Fibroblast of peridontal ligament (primary cell): ENCODE results near the gene SCYL1.

Experiments used
- DNase-seq: peaks from one replicate; pipeline ENCODE4 v3.0.0-alpha.2; 2010; ENCODE audit errors: extremely low read depth

The SCYL1 gene

DNA sequence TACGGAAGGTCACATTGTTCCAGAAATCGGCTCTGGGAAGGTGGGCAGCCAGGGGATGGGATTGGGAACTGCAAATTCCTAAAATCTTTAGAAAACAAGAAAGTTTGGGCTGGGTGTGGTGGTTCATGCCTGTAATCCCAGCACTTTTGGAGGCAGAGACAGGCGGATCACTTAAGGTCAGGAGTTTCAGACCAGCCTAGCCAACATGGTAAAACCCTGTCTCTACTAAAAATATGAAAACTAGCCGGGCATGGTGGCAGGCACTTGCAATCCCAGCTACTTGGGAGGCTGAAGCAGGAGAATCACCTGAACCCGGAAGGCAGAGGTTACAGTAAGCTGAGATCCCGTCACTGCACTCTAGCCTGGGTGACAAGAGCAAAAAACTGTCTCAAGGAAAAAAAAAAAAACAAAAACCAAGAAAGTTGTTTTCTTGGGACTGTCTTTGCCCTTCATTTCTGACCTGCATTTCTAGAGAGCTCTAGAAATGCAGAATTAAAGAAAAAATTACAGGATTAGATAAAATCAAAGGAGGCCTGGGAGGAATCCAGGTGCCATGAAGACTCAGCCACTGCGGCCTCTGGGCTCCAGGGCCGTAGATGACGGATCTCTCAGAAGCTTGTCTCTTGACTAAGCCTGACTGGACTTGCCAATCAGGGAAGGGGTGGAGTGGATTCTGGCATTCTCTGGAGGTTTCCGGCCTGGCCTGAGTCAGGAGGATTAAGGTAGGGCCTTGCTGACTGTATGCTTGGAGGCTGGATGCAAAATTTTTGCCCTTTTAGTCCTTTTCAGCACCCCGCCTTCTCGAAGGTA lies 31.3 kb upstream of the SCYL1 start:
- DNase-seq = peak; percentile 96

- DNase-seq = peak; percentile 68
These were observed 28.4 kb upstream of the SCYL1 start for GRCh38 chr11:65496304-65497140.

- peak; percentile 97 for DNase-seq
These were observed 27.5 kb upstream of the SCYL1 start for GRCh38 chr11:65497141-65498041.

GRCh38 chr11:65498042-65498726 lies 26.7 kb upstream of the SCYL1 start:
- peak; percentile 76 for DNase-seq

GRCh38 chr11:65498727-65498976 lies 26.2 kb upstream of the SCYL1 start:
- no peak for DNase-seq

- peak; percentile 98 for DNase-seq
These were observed 25.7 kb upstream of the SCYL1 start, which contains the start of gene MALAT1 for GRCh38 chr11:65498977-65499712. MALAT1 (plus strand) TSS chr11:65499045.

DNA sequence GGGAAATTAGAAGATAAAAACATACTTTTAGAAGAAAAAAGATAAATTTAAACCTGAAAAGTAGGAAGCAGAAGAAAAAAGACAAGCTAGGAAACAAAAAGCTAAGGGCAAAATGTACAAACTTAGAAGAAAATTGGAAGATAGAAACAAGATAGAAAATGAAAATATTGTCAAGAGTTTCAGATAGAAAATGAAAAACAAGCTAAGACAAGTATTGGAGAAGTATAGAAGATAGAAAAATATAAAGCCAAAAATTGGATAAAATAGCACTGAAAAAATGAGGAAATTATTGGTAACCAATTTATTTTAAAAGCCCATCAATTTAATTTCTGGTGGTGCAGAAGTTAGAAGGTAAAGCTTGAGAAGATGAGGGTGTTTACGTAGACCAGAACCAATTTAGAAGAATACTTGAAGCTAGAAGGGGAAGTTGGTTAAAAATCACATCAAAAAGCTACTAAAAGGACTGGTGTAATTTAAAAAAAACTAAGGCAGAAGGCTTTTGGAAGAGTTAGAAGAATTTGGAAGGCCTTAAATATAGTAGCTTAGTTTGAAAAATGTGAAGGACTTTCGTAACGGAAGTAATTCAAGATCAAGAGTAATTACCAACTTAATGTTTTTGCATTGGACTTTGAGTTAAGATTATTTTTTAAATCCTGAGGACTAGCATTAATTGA lies 25.0 kb upstream of the SCYL1 start:
- no peak for DNase-seq

DNA sequence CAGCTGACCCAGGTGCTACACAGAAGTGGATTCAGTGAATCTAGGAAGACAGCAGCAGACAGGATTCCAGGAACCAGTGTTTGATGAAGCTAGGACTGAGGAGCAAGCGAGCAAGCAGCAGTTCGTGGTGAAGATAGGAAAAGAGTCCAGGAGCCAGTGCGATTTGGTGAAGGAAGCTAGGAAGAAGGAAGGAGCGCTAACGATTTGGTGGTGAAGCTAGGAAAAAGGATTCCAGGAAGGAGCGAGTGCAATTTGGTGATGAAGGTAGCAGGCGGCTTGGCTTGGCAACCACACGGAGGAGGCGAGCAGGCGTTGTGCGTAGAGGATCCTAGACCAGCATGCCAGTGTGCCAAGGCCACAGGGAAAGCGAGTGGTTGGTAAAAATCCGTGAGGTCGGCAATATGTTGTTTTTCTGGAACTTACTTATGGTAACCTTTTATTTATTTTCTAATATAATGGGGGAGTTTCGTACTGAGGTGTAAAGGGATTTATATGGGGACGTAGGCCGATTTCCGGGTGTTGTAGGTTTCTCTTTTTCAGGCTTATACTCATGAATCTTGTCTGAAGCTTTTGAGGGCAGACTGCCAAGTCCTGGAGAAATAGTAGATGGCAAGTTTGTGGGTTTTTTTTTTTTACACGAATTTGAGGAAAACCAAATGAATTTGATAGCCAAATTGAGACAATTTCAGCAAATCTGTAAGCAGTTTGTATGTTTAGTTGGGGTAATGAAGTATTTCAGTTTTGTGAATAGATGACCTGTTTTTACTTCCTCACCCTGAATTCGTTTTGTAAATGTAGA lies 24.3 kb upstream of the SCYL1 start:
- peak; percentile 75 for DNase-seq

GRCh38 chr11:65501186-65501471 lies 23.8 kb upstream of the SCYL1 start:
- peak; percentile 69 for DNase-seq

- peak; percentile 74 for DNase-seq
These were observed 23.2 kb upstream of the SCYL1 start for GRCh38 chr11:65501472-65502273.

GRCh38 chr11:65502274-65502554 lies 22.7 kb upstream of the SCYL1 start:
- no peak for DNase-seq

GRCh38 chr11:65502555-65503367 lies 22.1 kb upstream of the SCYL1 start:
- peak; percentile 80 for DNase-seq

DNA sequence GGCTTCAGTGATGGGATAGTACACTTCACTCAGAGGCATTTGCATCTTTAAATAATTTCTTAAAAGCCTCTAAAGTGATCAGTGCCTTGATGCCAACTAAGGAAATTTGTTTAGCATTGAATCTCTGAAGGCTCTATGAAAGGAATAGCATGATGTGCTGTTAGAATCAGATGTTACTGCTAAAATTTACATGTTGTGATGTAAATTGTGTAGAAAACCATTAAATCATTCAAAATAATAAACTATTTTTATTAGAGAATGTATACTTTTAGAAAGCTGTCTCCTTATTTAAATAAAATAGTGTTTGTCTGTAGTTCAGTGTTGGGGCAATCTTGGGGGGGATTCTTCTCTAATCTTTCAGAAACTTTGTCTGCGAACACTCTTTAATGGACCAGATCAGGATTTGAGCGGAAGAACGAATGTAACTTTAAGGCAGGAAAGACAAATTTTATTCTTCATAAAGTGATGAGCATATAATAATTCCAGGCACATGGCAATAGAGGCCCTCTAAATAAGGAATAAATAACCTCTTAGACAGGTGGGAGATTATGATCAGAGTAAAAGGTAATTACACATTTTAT lies 21.4 kb upstream of the SCYL1 start:
- no peak for DNase-seq

GRCh38 chr11:65503949-65504673 lies 20.8 kb upstream of the SCYL1 start:
- peak; percentile 77 for DNase-seq

DNA sequence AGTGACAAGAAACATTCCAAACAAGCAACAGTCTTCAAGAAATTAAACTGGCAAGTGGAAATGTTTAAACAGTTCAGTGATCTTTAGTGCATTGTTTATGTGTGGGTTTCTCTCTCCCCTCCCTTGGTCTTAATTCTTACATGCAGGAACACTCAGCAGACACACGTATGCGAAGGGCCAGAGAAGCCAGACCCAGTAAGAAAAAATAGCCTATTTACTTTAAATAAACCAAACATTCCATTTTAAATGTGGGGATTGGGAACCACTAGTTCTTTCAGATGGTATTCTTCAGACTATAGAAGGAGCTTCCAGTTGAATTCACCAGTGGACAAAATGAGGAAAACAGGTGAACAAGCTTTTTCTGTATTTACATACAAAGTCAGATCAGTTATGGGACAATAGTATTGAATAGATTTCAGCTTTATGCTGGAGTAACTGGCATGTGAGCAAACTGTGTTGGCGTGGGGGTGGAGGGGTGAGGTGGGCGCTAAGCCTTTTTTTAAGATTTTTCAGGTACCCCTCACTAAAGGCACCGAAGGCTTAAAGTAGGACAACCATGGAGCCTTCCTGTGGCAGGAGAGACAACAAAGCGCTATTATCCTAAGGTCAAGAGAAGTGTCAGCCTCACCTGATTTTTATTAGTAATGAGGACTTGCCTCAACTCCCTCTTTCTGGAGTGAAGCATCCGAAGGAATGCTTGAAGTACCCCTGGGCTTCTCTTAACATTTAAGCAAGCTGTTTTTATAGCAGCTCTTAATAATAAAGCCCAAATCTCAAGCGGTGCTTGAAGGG lies 20.0 kb upstream of the SCYL1 start:
- peak; percentile 69 for DNase-seq
